BE2C (cell line): Measurements from ENCODE around the gene ANKLE2.
"Not testable (repeated sequence)": the region's sequence is repeated elsewhere in the genome, so short reads cannot be mapped to it uniquely, and the experiment has no call there.

ENCODE experiments used
- DNase-seq: peaks from one replicate; pipeline ENCODE4 v3.0.0-alpha.2; 2020
- H3K27me3 ChIP-seq: fragments of 250-450 bp; sonication (Bioruptor Pico); 2 replicates; pipeline ENCODE4 v1.5.1; 2020; ENCODE audit warnings: mild to moderate bottlenecking
- H3K36me3 ChIP-seq: fragments of 250-450 bp; sonication (Bioruptor Pico); 2 replicates; pipeline ENCODE4 v1.5.1; 2020; ENCODE audit warnings: mild to moderate bottlenecking
- H3K4me1 ChIP-seq: fragments of 250-450 bp; sonication (Bioruptor Pico); 2 replicates; pipeline ENCODE4 v1.5.1; 2020
- H3K4me3 ChIP-seq: 2 replicates; pipeline ENCODE4 v1.5.1; 2011; ENCODE audit warnings: low read depth, low read length
- H3K9me3 ChIP-seq: fragments of 250-450 bp; sonication (Bioruptor Pico); 2 replicates; pipeline ENCODE4 v1.5.1; 2020
- CTCF ChIP-seq: IDR thresholded peaks from 2 replicates; pipeline ENCODE4 v1.5.1; 2012; ENCODE audit warnings: mild to moderate bottlenecking, low read depth, low read length

The ANKLE2 gene

GRCh38 chr12:132781938-132782337 is 20.3 kb upstream of the ANKLE2 start:
- H3K9me3 ChIP-seq = no peaks in the 10 kb centered on the region
- H3K27me3 ChIP-seq = no peaks in the 10 kb centered on the region
- peaks cover 67% of the 10 kb centered on the region for H3K36me3 ChIP-seq
- no peak for TF ChIP-seq CTCF
- H3K4me1 ChIP-seq = no peaks in the 10 kb centered on the region
- no peak for DNase-seq
- no peak overlapping the region for H3K4me3 ChIP-seq

GRCh38 chr12:132779781-132780353 is 18.2 kb upstream of the ANKLE2 start:
- no peak for TF ChIP-seq CTCF
- H3K9me3 ChIP-seq = no peaks in the 10 kb centered on the region
- H3K36me3 ChIP-seq = peaks cover 72% of the 10 kb centered on the region
- DNase-seq = no peak
- no peak overlapping the region for H3K4me3 ChIP-seq
- H3K27me3 ChIP-seq = no peaks in the 10 kb centered on the region
- H3K4me1 ChIP-seq = no peaks in the 10 kb centered on the region

GRCh38 chr12:132777614-132778013 is 16.0 kb upstream of the ANKLE2 start:
- Histone ChIP-seq H3K27me3 (no peaks in the 10 kb centered on the region), H3K9me3 (no peaks in the 10 kb centered on the region), H3K4me3 (no peak overlapping the region), H3K4me1 (no peaks in the 10 kb centered on the region), H3K36me3 (peaks cover 72% of the 10 kb centered on the region)
- no peak for DNase-seq
- no peak for TF ChIP-seq CTCF

- DNase-seq = no peak
- no peaks in the 10 kb centered on the region for H3K9me3 ChIP-seq
- no peaks in the 10 kb centered on the region for H3K4me1 ChIP-seq
- H3K4me3 ChIP-seq = no peak overlapping the region
- no peak for TF ChIP-seq CTCF
- H3K36me3 ChIP-seq = peaks cover 68% of the 10 kb centered on the region
- no peaks in the 10 kb centered on the region for H3K27me3 ChIP-seq
Measured at GRCh38 chr12:132776816-132777568, 15.4 kb upstream of the ANKLE2 start.

- H3K4me3 ChIP-seq, H3K4me1 ChIP-seq, H3K27me3 ChIP-seq, DNase-seq, H3K9me3 ChIP-seq: not testable (repeated sequence)
- peaks cover 64% of the 10 kb centered on the region for H3K36me3 ChIP-seq
Measured at GRCh38 chr12:132776230-132776625, 14.6 kb upstream of the ANKLE2 start.

- H3K36me3 ChIP-seq = peaks cover 63% of the 10 kb centered on the region
- H3K9me3 ChIP-seq = no peaks in the 10 kb centered on the region
- TF ChIP-seq CTCF = no peak
- no peak for DNase-seq
- no peaks in the 10 kb centered on the region for H3K4me1 ChIP-seq
- H3K4me3 ChIP-seq = no peak overlapping the region
- H3K27me3 ChIP-seq = no peaks in the 10 kb centered on the region
Measured at GRCh38 chr12:132775502-132776229, 14.0 kb upstream of the ANKLE2 start.
